ENCODE measurements around the gene CRTAP.
"Not testable (repeated sequence)": the region's sequence is repeated elsewhere in the genome, so short reads cannot be mapped to it uniquely, and the experiment has no call there.

CRTAP gene

GRCh38 chr3:33162621-33163020, 48.8 kb downstream of the CRTAP start:
- H3K27me3 Mint-ChIP-seq; H3K4me3 Mint-ChIP-seq; H3K9me3 Mint-ChIP-seq; H3K4me1 Mint-ChIP-seq; DNase-seq; H3K36me3 Mint-ChIP-seq; ATAC-seq (replicated peaks); H3K27ac Mint-ChIP-seq: not testable (repeated sequence)

GRCh38 chr3:33165372-33165771, 51.6 kb downstream of the CRTAP start:
- no peaks in the 10 kb centered on the region for H3K36me3 Mint-ChIP-seq
- no peaks in the 10 kb centered on the region for H3K9me3 Mint-ChIP-seq
- ATAC-seq (replicated peaks) (no peak), DNase-seq (no peak)
- no peaks in the 10 kb centered on the region for H3K27me3 Mint-ChIP-seq
- no peak overlapping the region for H3K4me3 Mint-ChIP-seq
- peaks cover 2 to 6% of the 10 kb centered on the region in 2 donors for H3K4me1 Mint-ChIP-seq
- H3K27ac Mint-ChIP-seq: no peak overlapping the region

GRCh38 chr3:33166095-33166494, 52.3 kb downstream of the CRTAP start:
- DNase-seq (no peak), ATAC-seq (replicated peaks) (no peak)
- Mint-ChIP-seq H3K27me3 (no peaks in the 10 kb centered on the region), H3K36me3 (no peaks in the 10 kb centered on the region), H3K9me3 (no peaks in the 10 kb centered on the region), H3K4me3 (no peak overlapping the region), H3K4me1 (peaks cover 2 to 6% of the 10 kb centered on the region in 2 donors), H3K27ac (no peak overlapping the region)

- H3K4me3 Mint-ChIP-seq: no peak overlapping the region
- no peak for ATAC-seq (replicated peaks)
- H3K27ac Mint-ChIP-seq: no peak overlapping the region
- no peaks in the 10 kb centered on the region for H3K27me3 Mint-ChIP-seq
- no peaks in the 10 kb centered on the region for H3K9me3 Mint-ChIP-seq
- no peak for DNase-seq
- H3K4me1 Mint-ChIP-seq: peaks cover 6 to 15% of the 10 kb centered on the region in 2 donors
- no peaks in the 10 kb centered on the region for H3K36me3 Mint-ChIP-seq
Measured at GRCh38 chr3:33167284-33167683, 53.5 kb downstream of the CRTAP start.

- Mint-ChIP-seq H3K36me3 (no peaks in the 10 kb centered on the region), H3K4me3 (no peak overlapping the region), H3K27ac (no peak overlapping the region), H3K9me3 (no peaks in the 10 kb centered on the region), H3K4me1 (peaks cover 6 to 15% of the 10 kb centered on the region in 2 donors), H3K27me3 (no peaks in the 10 kb centered on the region)
- DNase-seq: no peak
- ATAC-seq (replicated peaks): no peak
Measured at GRCh38 chr3:33167716-33168336, 54.0 kb downstream of the CRTAP start.

GRCh38 chr3:33170531-33170930, 56.7 kb downstream of the CRTAP start:
- Mint-ChIP-seq H3K27ac (no peak overlapping the region), H3K27me3 (no peaks in the 10 kb centered on the region), H3K36me3 (no peaks in the 10 kb centered on the region), H3K9me3 (no peaks in the 10 kb centered on the region), H3K4me1 (peaks cover 4 to 8% of the 10 kb centered on the region in 2 donors), H3K4me3 (no peak overlapping the region)
- DNase-seq (no peak), ATAC-seq (replicated peaks) (no peak)

GRCh38 chr3:33171580-33171979, 57.8 kb downstream of the CRTAP start:
- no peaks in the 10 kb centered on the region for H3K9me3 Mint-ChIP-seq

GRCh38 chr3:33173103-33173502, 59.3 kb downstream of the CRTAP start:
- peaks cover 4 to 8% of the 10 kb centered on the region in 2 donors for H3K4me1 Mint-ChIP-seq
- no peak overlapping the region for H3K27ac Mint-ChIP-seq
- no peaks in the 10 kb centered on the region for H3K36me3 Mint-ChIP-seq
- H3K9me3 Mint-ChIP-seq: no peaks in the 10 kb centered on the region
- DNase-seq (no peak), ATAC-seq (replicated peaks) (no peak)
- no peak overlapping the region for H3K4me3 Mint-ChIP-seq
- no peaks in the 10 kb centered on the region for H3K27me3 Mint-ChIP-seq

More at GRCh38 chr3:33171580-33171979, 57.8 kb downstream of the CRTAP start:
- Mint-ChIP-seq H3K4me1 (peaks cover 4 to 8% of the 10 kb centered on the region in 2 donors), H3K36me3 (no peaks in the 10 kb centered on the region), H3K27me3 (no peaks in the 10 kb centered on the region), H3K4me3 (no peak overlapping the region), H3K27ac (no peak overlapping the region)
- ATAC-seq (replicated peaks) (peak in 1 of 2 donors; percentile 38), DNase-seq (no peak)

GRCh38 chr3:33173672-33174071, 59.9 kb downstream of the CRTAP start:
- Mint-ChIP-seq H3K4me1 (peaks cover 4 to 8% of the 10 kb centered on the region in 2 donors), H3K27me3 (no peaks in the 10 kb centered on the region), H3K27ac (no peak overlapping the region), H3K9me3 (peaks cover 0 to 1% of the 10 kb centered on the region in 2 donors), H3K36me3 (no peaks in the 10 kb centered on the region), H3K4me3 (no peak overlapping the region)
- ATAC-seq (replicated peaks) (no peak), DNase-seq (no peak)

GRCh38 chr3:33174095-33174494, 60.3 kb downstream of the CRTAP start:
- no peak overlapping the region for H3K27ac Mint-ChIP-seq
- ATAC-seq (replicated peaks) (no peak), DNase-seq (no peak)
- no peaks in the 10 kb centered on the region for H3K27me3 Mint-ChIP-seq
- H3K4me1 Mint-ChIP-seq: peaks cover 4 to 8% of the 10 kb centered on the region in 2 donors
- H3K9me3 Mint-ChIP-seq: peaks cover 1 to 3% of the 10 kb centered on the region in 2 donors
- no peaks in the 10 kb centered on the region for H3K36me3 Mint-ChIP-seq
- H3K4me3 Mint-ChIP-seq: no peak overlapping the region

- no peak for ATAC-seq (replicated peaks)
- Mint-ChIP-seq H3K9me3 (peaks cover 4 to 7% of the 10 kb centered on the region in 2 donors), H3K4me3 (no peak overlapping the region), H3K27me3 (no peaks in the 10 kb centered on the region), H3K27ac (no peak overlapping the region), H3K4me1 (peaks cover 4 to 8% of the 10 kb centered on the region in 2 donors), H3K36me3 (no peaks in the 10 kb centered on the region)
- no peak for DNase-seq
Measured at GRCh38 chr3:33174711-33175414, 61.0 kb downstream of the CRTAP start.

GRCh38 chr3:33179132-33179531, 65.3 kb downstream of the CRTAP start:
- Mint-ChIP-seq H3K27me3 (no peaks in the 10 kb centered on the region), H3K4me3 (no peak overlapping the region), H3K9me3 (peaks cover 11 to 15% of the 10 kb centered on the region in 2 donors), H3K36me3 (peaks cover 0 to 8% of the 10 kb centered on the region in 2 donors), H3K4me1 (no peaks in the 10 kb centered on the region), H3K27ac (no peak overlapping the region)
- ATAC-seq (replicated peaks): no peak
- no peak for DNase-seq

GRCh38 chr3:33181229-33181628, 67.4 kb downstream of the CRTAP start:
- ATAC-seq (replicated peaks) (no peak), DNase-seq (no peak)
- Mint-ChIP-seq H3K4me3 (no peak overlapping the region), H3K9me3 (peaks cover 11 to 15% of the 10 kb centered on the region in 2 donors), H3K27ac (no peak overlapping the region), H3K36me3 (peaks cover 0 to 11% of the 10 kb centered on the region in 2 donors), H3K27me3 (peaks cover 0 to 7% of the 10 kb centered on the region in 2 donors), H3K4me1 (no peaks in the 10 kb centered on the region)

GRCh38 chr3:33181641-33182040, 67.8 kb downstream of the CRTAP start:
- H3K36me3 Mint-ChIP-seq: peaks cover 0 to 11% of the 10 kb centered on the region in 2 donors
- ATAC-seq (replicated peaks); H3K27me3 Mint-ChIP-seq; DNase-seq; H3K27ac Mint-ChIP-seq; H3K4me1 Mint-ChIP-seq; H3K4me3 Mint-ChIP-seq: not testable (repeated sequence)
- H3K9me3 Mint-ChIP-seq: peaks cover 11 to 15% of the 10 kb centered on the region in 2 donors

- Mint-ChIP-seq H3K36me3 (peaks cover 0 to 11% of the 10 kb centered on the region in 2 donors), H3K4me1 (no peaks in the 10 kb centered on the region), H3K4me3 (no peak overlapping the region), H3K27me3 (peaks cover 6 to 18% of the 10 kb centered on the region in 2 donors), H3K9me3 (peaks cover 7 to 8% of the 10 kb centered on the region in 2 donors), H3K27ac (no peak overlapping the region)
- ATAC-seq (replicated peaks) (no peak), DNase-seq (no peak)
Measured at GRCh38 chr3:33184863-33185262, 71.0 kb downstream of the CRTAP start.

All from stimulated activated naive B cell treated with anti-CD40 and anti-IgM and Interleukin-4, amounts not matched to agents 10 μg/mL and 1 μg/mL and 100 μg/mL, for 72 hours (primary cell).